Astrocyte (in vitro differentiated cells and primary cell): ENCODE measurements around the gene P2RY6. TPM values are rescaled to one million over a fixed set of nuclear protein-coding genes. Genes with fewer than 3 reads are reported as not detected.

Experiments
- DNase-seq: peaks from one replicate; pipeline ENCODE4 v3.0.0-alpha.2; 2010; ENCODE audit warnings: low read depth
- FAIRE-seq: peaks from 2 replicates; lab custom pipeline; 2011; peaks lifted over from hg19 to GRCh38; lab: Jason Lieb, UNC
- H2AFZ ChIP-seq: 2 replicates; pipeline ENCODE4 v1.6.0; 2012; ENCODE audit warnings: low read depth, low read length, inconsistent platforms
- H3K27ac ChIP-seq: 2 replicates; pipeline ENCODE4 v1.5.1; 2011; ENCODE audit warnings: low read depth, low read length, inconsistent platforms
- H3K27me3 ChIP-seq: 2 replicates; pipeline ENCODE4 v1.6.0; 2011; ENCODE audit warnings: low read length, inconsistent platforms; ENCODE audit not compliant: insufficient read depth
- H3K36me3 ChIP-seq: 2 replicates; pipeline ENCODE4 v1.5.1; 2011; ENCODE audit warnings: low read length, inconsistent platforms; ENCODE audit not compliant: insufficient read depth
- H3K4me1 ChIP-seq: 2 replicates; pipeline ENCODE4 v1.5.1; 2011; ENCODE audit warnings: low read length, inconsistent platforms; ENCODE audit not compliant: insufficient read depth
- H3K4me2 ChIP-seq: 2 replicates; pipeline ENCODE4 v1.6.0; 2012; ENCODE audit warnings: low read length, inconsistent platforms
- H3K4me3 ChIP-seq: 2 replicates; pipeline ENCODE4 v1.5.1; 2011; ENCODE audit warnings: low read depth, mild to moderate bottlenecking, low read length, inconsistent platforms; ENCODE audit not compliant: insufficient read depth
- H3K79me2 ChIP-seq: 2 replicates; pipeline ENCODE4 v1.6.0; 2012; ENCODE audit warnings: mild to moderate bottlenecking, low read length, inconsistent platforms; ENCODE audit not compliant: insufficient read depth
- H3K9ac ChIP-seq: 2 replicates; pipeline ENCODE4 v1.6.0; 2012; ENCODE audit warnings: mild to moderate bottlenecking, low read length, inconsistent platforms
- H3K9me3 ChIP-seq: 2 replicates; pipeline ENCODE4 v1.5.1; 2012; ENCODE audit warnings: low read depth, mild to moderate bottlenecking, low read length, inconsistent platforms; ENCODE audit not compliant: insufficient read depth
- H4K20me1 ChIP-seq: 2 replicates; pipeline ENCODE4 v1.6.0; 2012; ENCODE audit warnings: low read length, inconsistent platforms; ENCODE audit not compliant: insufficient read depth
- H3K27ac Mint-ChIP-seq: one replicate; pipeline ENCODE4 v1.8.0; 2021; ENCODE audit warnings: mild to moderate bottlenecking, mixed read lengths; ENCODE audit not compliant: unreplicated experiment
- H3K27me3 Mint-ChIP-seq: one replicate; pipeline ENCODE4 v1.8.0; 2021; ENCODE audit warnings: low read depth, mixed read lengths; ENCODE audit not compliant: unreplicated experiment
- H3K36me3 Mint-ChIP-seq: one replicate; pipeline ENCODE4 v1.8.0; 2021; ENCODE audit warnings: low read depth, mixed read lengths; ENCODE audit not compliant: unreplicated experiment
- H3K4me1 Mint-ChIP-seq: one replicate; pipeline ENCODE4 v1.8.0; 2021; ENCODE audit warnings: low read depth, mixed read lengths; ENCODE audit not compliant: unreplicated experiment
- H3K4me3 Mint-ChIP-seq: one replicate; pipeline ENCODE4 v1.8.0; 2021; ENCODE audit warnings: mild to moderate bottlenecking, moderate library complexity, mixed read lengths; ENCODE audit not compliant: unreplicated experiment
- H3K9me3 Mint-ChIP-seq: one replicate; pipeline ENCODE4 v1.8.0; 2021; ENCODE audit warnings: mild to moderate bottlenecking, mixed read lengths; ENCODE audit not compliant: unreplicated experiment
- CTCF ChIP-seq: IDR thresholded peaks from 2 replicates; pipeline ENCODE4 v1.5.1; 2011; ENCODE audit warnings: low read depth, mild to moderate bottlenecking, inconsistent platforms, low read length, moderate library complexity; ENCODE audit not compliant: insufficient read depth
- EZH2 ChIP-seq: IDR thresholded peaks from 2 replicates; pipeline ENCODE4 v1.6.1; 2012; ENCODE audit warnings: mild to moderate bottlenecking, low read length, inconsistent platforms; ENCODE audit not compliant: insufficient read depth
- total RNA-seq: library from RNA; stranded (reverse); gene quantifications from 2 replicates; pipeline ENCODE4 v1.2.1, GENCODE V29; 2021

The P2RY6 gene
- total RNA-seq, 1 donor from 2014 or later = 0.75 TPM

GRCh38 chr11:73233692-73234470 lies 38.3 kb upstream of the P2RY6 start:
- Mint-ChIP-seq H3K9me3 (no peaks in the 10 kb centered on the region), H3K4me1 (peaks cover 3% of the 10 kb centered on the region), H3K4me3 (no peak overlapping the region), H3K27me3 (peaks cover 44% of the 10 kb centered on the region), H3K36me3 (no peaks in the 10 kb centered on the region), H3K27ac (no peak overlapping the region)
- H3K9ac ChIP-seq = no peak overlapping the region
- TF ChIP-seq EZH2 = no peak
- no peak for TF ChIP-seq CTCF
- no peak overlapping the region for H3K4me2 ChIP-seq
- H3K4me3 ChIP-seq = no peak overlapping the region
- H3K79me2 ChIP-seq = no peaks in the 10 kb centered on the region
- H4K20me1 ChIP-seq = no peaks in the 10 kb centered on the region
- FAIRE-seq (no peak), DNase-seq (no peak)
- no peak overlapping the region for H2AFZ ChIP-seq
- H3K27ac ChIP-seq = no peak overlapping the region
- H3K4me1 ChIP-seq = no peaks in the 10 kb centered on the region
- no peaks in the 10 kb centered on the region for H3K9me3 ChIP-seq
- H3K36me3 ChIP-seq = no peaks in the 10 kb centered on the region
- H3K27me3 ChIP-seq = no peaks in the 10 kb centered on the region

- Histone ChIP-seq H3K27ac (no peak overlapping the region), H3K9me3 (no peaks in the 10 kb centered on the region), H3K9ac (no peak overlapping the region), H4K20me1 (no peaks in the 10 kb centered on the region), H2AFZ (no peak overlapping the region), H3K4me3 (no peak overlapping the region), H3K27me3 (no peaks in the 10 kb centered on the region), H3K4me2 (no peak overlapping the region), H3K4me1 (no peaks in the 10 kb centered on the region), H3K36me3 (no peaks in the 10 kb centered on the region), H3K79me2 (no peaks in the 10 kb centered on the region)
- TF ChIP-seq EZH2 (no peak), CTCF (no peak)
- FAIRE-seq (no peak), DNase-seq (no peak)
- Mint-ChIP-seq H3K27me3 (peaks cover 37% of the 10 kb centered on the region), H3K4me3 (no peak overlapping the region), H3K36me3 (no peaks in the 10 kb centered on the region), H3K4me1 (peaks cover 3% of the 10 kb centered on the region), H3K27ac (no peak overlapping the region), H3K9me3 (no peaks in the 10 kb centered on the region)
These were observed 37.5 kb upstream of the P2RY6 start for GRCh38 chr11:73234471-73235181.
